Measurements from ENCODE around the gene TIA1. TPM values are rescaled to one million over a fixed set of nuclear protein-coding genes. Genes with fewer than 3 reads are reported as not detected.
"Not testable (repeated sequence)": the region's sequence is repeated elsewhere in the genome, so short reads cannot be mapped to it uniquely, and the experiment has no call there.

The TIA1 gene, protein sequence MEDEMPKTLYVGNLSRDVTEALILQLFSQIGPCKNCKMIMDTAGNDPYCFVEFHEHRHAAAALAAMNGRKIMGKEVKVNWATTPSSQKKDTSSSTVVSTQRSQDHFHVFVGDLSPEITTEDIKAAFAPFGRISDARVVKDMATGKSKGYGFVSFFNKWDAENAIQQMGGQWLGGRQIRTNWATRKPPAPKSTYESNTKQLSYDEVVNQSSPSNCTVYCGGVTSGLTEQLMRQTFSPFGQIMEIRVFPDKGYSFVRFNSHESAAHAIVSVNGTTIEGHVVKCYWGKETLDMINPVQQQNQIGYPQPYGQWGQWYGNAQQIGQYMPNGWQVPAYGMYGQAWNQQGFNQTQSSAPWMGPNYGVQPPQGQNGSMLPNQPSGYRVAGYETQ
- total RNA-seq (100 to 1,000 TPM in 6 of 7 donors, 10 to 100 TPM in 1; 99.6 to 143 (median 134) TPM), polyA plus RNA-seq (10 to 100 TPM; 89.0 to 98.1 TPM)
- long read RNA-seq, donor 1, full-length matches to known transcripts = 22 of 68 reads
- long read RNA-seq, donor 1, partial matches to known transcripts = 4 of 68 reads
- long read RNA-seq, donor 1, other reads (novel, unspliced or antisense) = 42 of 68 reads
- long read RNA-seq, donor 2, full-length matches to known transcripts = 22 of 35 reads
- long read RNA-seq, donor 2, partial matches to known transcripts = 13 of 35 reads
- long read RNA-seq, donor 2, other reads (novel, unspliced or antisense) = 0 of 35 reads
- long read RNA-seq, donor 3, full-length matches to known transcripts = 15 of 55 reads
- long read RNA-seq, donor 3, partial matches to known transcripts = 8 of 55 reads
- long read RNA-seq, donor 3, other reads (novel, unspliced or antisense) = 32 of 55 reads

DNA sequence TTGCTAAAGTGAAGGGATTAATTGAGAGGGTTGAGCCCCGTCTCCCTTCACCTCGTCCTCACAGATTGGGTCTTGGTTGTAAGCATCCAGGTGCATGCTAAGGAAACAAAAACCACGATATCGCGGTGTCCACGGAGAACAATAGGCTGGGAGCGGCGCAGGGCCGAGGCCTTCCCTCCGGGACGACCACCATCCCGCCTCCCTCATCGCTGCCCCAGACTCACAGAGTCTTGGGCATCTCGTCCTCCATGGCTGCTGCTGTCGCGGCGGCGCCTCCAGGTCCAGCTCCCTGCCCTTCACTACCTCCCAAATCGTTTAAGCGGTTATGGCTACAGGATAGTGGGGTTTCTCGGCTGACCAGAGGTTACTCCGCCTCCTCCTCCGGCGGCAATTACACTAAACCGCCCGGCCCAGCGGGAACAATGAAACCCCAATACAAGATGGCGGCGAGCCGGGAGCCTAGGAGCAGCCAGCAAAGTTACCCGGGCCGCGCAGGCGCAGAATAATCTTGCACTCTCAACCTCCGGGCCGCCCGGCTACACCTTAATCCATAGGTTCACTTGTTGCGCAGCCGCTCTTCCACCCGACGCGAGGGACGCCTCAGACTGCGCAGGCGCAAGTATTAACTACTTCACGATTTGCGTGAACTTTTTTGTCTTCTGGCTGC is at the start of gene TIA1:
Gene TIA1 (minus strand): TSS at position 448 of the 667 bp plus-strand sequence. CDS start 198 bp downstream, at position 250.
- intact Hi-C loops (cut with DNase I) = loop anchor here in 1 of 4 donors (5.0 kb wide), 2 partner anchors 56 to 106 kb away; partner anchors contain the start of gene C2orf42
- DNase-seq = peak; percentile 97 to 99 (median 98)
- WGBS, 3 donors = 1% methylated on average over 46 to 47 of the region's 47 CpGs
- H3K27ac ChIP-seq = peak within 1 kb of the TSS; percentile 96 to 97
- peaks cover 12% of the 10 kb centered on the region for H3K4me1 ChIP-seq (ENCODE audit: insufficient read depth)
- H3K4me3 ChIP-seq = peak within 1 kb of the TSS; percentile 90
- H3K36me3 ChIP-seq = no peaks in the 10 kb centered on the region
- TF ChIP-seq, protein P1, sequence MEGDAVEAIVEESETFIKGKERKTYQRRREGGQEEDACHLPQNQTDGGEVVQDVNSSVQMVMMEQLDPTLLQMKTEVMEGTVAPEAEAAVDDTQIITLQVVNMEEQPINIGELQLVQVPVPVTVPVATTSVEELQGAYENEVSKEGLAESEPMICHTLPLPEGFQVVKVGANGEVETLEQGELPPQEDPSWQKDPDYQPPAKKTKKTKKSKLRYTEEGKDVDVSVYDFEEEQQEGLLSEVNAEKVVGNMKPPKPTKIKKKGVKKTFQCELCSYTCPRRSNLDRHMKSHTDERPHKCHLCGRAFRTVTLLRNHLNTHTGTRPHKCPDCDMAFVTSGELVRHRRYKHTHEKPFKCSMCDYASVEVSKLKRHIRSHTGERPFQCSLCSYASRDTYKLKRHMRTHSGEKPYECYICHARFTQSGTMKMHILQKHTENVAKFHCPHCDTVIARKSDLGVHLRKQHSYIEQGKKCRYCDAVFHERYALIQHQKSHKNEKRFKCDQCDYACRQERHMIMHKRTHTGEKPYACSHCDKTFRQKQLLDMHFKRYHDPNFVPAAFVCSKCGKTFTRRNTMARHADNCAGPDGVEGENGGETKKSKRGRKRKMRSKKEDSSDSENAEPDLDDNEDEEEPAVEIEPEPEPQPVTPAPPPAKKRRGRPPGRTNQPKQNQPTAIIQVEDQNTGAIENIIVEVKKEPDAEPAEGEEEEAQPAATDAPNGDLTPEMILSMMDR (IDR thresholded peaks at IDR 0.05) = no peak
- no peak for TF ChIP-seq EP300 (IDR thresholded peaks at IDR 0.05)
- TF ChIP-seq POLR2A (IDR thresholded peaks at IDR 0.05) = peak; percentile 65
- no peaks in the 10 kb centered on the region for H3K9me3 ChIP-seq
- H3K27me3 ChIP-seq = no peaks in the 10 kb centered on the region

GRCh38 chr2:70297828-70298227 is 49.4 kb upstream of the TIA1 start:
- intact Hi-C loops (cut with DNase I) = loop anchor here in 2 of 4 donors (10.0 kb wide), 2 partner anchors 213 to 383 kb away; partner anchors contain the start of genes MXD1 (in 1 of the 2) and PCBP1 (in 1 of the 2)
- not testable (repeated sequence) for DNase-seq; H3K36me3 ChIP-seq; H3K27me3 ChIP-seq; H3K4me1 ChIP-seq (ENCODE audit: insufficient read depth); H3K4me3 ChIP-seq; H3K27ac ChIP-seq; H3K9me3 ChIP-seq
- 84 to 91% (median 88%) methylated on average over 4 of the region's 4 CpGs for WGBS, 3 donors

- Histone ChIP-seq H3K27me3 (no peaks in the 10 kb centered on the region), H3K27ac (no peak overlapping the region), H3K4me3 (no peak overlapping the region), H3K9me3 (no peaks in the 10 kb centered on the region), H3K4me1 (ENCODE audit: insufficient read depth) (no peaks in the 10 kb centered on the region), H3K36me3 (no peaks in the 10 kb centered on the region)
- intact Hi-C loops (cut with DNase I) = no loop called here
- 90 to 94% (median 93%) methylated on average over 5 of the region's 5 CpGs for WGBS, 3 donors
- DNase-seq = no peak
- TF ChIP-seq, protein P1 (IDR thresholded peaks at IDR 0.05) = no peak
- TF ChIP-seq EP300 (IDR thresholded peaks at IDR 0.05) (no peak), POLR2A (IDR thresholded peaks at IDR 0.05) (no peak)
Observed at GRCh38 chr2:70283500-70284191, 35.2 kb upstream of the TIA1 start.

DNA sequence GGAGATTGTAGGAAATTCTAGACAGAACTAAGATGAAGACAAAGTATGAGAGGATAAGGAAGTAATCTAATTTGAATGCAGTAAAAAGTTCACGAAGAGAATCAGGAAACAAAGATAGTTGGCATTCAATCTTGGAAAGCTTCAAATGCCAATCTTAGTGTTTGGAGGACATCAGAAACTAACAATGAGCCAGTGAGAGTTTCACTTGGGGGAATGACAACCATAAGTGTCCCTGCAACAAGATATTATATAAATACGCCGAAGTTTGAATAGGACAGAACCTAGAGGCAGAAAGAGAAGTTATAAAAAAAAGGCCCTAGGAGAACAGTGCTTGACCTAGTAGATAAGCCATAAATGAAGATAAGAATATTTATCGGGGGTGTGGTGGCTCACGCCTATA is 34.0 kb upstream of the TIA1 start:
- Histone ChIP-seq H3K4me3 (no peak overlapping the region), H3K9me3 (no peaks in the 10 kb centered on the region), H3K27me3 (no peaks in the 10 kb centered on the region), H3K4me1 (ENCODE audit: insufficient read depth) (no peaks in the 10 kb centered on the region), H3K36me3 (no peaks in the 10 kb centered on the region), H3K27ac (no peak overlapping the region)
- no peak for TF ChIP-seq EP300 (IDR thresholded peaks at IDR 0.05)
- TF ChIP-seq, protein P1 (IDR thresholded peaks at IDR 0.05) = no peak
- no peak for TF ChIP-seq POLR2A (IDR thresholded peaks at IDR 0.05)
- WGBS, 3 donors = 87 to 91% (median 91%) methylated on average over 5 of the region's 5 CpGs
- DNase-seq = no peak
- intact Hi-C loops (cut with DNase I) = no loop called here

All from ovary (tissue), 10 donors.